ENCODE results near the gene ABLIM3.

ABLIM3 gene

DNA sequence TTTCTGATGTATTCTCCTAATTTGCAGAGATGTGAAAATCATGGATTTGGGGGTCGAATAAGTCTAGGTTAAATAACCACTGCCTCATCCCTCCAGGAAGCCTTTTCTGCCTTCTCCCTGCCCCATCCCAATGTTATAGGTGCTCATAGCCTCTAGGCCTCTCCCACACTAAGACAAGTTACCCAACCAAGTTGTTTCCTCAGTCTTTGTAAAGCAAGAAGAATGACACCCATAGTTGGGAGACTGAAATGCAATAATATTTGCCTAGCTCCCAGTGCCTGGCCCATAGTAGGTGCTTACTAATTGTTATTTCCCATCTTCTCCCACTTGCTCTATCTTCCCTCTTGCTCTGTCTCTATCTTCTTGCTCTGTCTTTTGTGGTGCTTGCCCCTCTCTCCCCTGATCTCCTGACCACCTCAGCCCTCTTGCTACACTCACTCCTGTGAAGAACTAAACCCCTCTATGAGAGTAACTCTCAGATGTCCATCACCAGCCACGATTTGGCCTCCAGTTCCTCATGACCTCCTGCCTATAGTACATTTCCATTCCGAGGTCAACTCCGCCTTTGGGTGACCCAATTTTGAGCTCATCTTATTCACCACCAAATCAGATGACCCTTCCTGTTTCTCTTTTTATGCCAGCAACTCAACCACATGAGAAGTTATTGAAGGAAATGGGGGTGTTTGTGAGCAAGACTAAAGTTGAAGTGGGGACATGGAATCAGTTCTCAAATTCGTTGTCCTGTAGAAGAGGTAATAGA lies 137.3 kb downstream of the ABLIM3 start:
- no peak for DNase-seq

- no peak for DNase-seq
These were observed 138.4 kb downstream of the ABLIM3 start for GRCh38 chr5:149279661-149280060.

DNA sequence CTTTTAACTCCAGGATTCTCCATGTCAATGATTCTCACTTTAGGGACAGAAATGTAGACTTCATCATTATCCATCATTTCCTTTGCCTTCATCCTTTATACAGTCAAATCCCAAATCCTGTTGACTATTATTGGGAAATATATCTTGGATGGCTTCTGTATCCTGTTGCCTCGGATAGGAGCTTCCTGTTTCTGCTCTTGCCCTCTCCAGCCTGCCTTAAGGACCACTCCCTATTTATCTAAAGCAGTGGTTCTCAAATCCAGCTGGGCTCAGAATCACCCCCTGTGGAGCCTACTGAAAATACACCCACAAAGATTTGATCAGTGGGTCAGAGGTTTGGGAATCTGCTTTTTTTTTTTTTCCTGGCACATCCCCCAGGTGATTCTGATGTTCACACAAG lies 138.8 kb downstream of the ABLIM3 start:
- no peak for DNase-seq

DNA sequence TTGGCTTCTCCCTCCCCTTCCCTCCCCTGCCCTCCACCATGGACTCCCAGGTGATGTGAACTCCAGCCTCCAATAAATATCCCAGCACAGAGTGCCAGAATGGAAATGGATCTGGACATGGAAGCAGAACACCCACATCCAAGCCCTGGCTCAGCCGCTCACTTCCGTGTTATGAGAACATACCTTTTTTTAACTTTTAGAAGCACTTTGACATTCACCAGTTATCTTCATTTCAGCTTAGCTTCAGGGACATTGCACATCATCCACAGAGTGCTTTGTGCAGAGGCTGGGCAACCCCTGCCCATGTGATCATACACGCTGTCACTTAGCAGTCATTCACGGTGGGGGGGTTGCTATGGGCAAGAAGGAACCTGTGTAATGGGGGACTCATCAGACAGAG lies 139.5 kb downstream of the ABLIM3 start:
- DNase-seq = no peak

DNA sequence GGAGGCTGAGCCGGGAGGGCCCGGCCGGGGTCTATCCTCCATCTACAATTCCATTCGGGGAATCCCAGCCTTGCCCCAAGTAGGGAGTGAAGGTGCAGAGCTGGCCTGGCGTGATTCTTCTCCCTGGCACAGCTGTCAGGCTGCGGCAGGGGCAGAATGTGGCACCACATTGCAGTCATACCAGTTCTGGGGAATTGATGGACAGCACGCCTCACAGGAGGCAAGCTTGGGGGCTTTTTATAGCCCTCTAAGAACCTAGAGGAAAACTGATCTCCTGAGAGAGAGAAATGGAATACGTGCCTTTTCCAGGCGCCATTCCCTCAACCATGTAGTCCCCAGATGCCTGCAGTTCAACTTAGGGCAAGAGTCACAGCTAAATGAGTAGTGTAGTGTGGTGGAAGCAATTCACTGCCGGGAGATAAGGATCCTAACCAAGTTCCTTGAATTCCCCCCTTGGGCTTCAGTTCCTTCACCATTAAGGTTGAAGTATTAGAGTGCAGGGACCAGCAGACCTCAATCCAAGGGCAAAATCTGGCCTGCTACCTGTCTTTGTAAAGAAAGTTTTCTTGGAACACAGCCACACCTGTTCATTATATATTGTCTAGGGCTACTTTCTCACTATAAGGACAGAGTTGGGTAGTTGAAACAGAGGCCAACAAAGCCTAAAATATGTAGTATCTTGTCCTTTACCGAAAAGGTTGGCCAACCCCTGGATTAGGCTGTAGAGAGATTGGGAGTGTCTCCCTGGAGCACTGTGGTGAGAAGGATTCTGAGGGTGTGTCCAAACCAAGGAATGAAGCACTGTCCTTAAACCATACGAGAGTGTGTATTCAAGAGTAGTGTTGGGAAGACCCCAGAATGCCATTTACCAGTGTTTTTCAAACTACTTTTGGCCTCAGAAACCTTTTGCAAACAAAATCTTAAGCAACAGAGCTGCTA lies 141.0 kb downstream of the ABLIM3 start:
- DNase-seq = no peak

DNA sequence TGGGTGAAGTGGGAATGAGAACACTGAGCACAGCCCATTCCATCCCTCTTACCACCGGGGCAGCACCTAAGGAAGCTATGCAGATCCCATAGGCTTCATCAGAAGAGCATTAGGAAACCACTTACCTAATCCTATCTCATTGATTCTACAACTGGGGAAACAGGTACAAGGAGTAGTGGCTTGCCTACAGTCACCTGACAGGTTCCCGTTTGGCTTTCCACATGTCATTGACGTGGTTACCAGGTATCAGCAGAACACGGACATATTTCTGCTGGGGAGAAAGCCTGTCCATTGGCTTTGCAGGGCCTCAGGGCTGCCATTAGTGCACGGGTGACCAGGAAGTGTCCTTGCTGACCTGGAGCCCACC lies 141.7 kb downstream of the ABLIM3 start:
- DNase-seq = no peak

DNA sequence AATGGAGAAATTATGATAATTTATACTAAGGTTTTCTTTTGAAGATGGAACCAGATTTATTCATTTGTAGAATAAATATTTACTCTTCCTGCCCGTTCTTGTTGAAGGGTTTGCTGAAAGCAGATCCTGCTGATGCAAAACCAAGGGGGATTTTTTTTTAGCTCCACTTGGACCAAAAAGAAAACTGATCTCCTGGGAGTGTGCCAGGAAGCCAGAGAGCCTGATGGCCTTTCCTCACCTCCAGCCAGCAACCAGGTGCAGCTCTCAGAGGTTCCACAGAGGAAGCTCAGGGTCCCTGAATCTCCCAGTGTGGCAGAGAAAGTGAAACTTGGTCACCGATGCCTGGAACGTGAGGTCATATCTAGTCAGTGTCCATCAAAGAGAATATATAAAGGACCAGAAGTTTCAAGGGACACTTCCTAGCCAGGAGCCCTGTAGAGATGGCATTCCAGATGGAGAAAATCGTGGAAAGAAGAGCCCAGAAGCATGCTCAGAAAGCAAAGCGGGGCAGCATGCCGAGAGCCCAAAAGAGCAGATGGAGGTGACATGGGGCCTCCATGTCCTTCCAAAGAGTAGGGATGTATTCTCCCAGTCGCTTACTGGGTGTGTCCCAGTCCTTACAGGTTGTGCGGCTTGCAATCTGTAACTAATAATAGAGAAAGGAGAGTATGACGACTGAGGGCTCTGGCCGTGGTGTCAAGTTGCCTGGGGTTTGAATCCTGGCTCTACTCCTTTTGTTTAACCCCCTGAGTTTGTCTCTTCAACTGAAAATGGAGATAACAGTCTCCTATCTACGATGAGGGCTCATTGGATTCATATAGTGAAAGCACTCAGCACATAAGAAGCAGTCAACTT lies 142.6 kb downstream of the ABLIM3 start:
- DNase-seq = no peak

GRCh38 chr5:149284501-149284900 lies 143.2 kb downstream of the ABLIM3 start:
- DNase-seq = no peak

- DNase-seq = no peak
These were observed 143.9 kb downstream of the ABLIM3 start for GRCh38 chr5:149285153-149285552.

GRCh38 chr5:149288436-149288835 lies 147.1 kb downstream of the ABLIM3 start:
- DNase-seq = no peak

DNA sequence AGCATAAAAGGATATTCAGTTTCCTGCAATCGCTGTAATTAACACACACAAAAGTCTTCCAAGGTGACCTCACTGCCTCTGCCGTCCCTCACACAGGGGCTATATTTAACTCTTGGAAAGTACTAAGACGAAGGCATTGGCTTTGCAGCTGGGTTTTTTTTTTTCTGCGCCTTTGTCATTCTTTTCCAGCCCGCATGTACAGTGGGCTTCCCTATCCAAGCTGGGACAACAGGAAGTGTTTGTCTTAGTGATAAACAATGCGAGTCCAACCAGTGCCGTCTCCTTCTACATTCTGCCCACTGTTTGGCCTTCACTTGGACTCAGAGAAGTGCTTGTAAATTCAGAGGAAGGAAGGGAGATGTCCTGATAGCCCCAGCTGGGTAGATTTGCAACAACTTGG lies 148.0 kb downstream of the ABLIM3 start:
- no peak for DNase-seq

GRCh38 chr5:149294872-149295829 lies 153.9 kb downstream of the ABLIM3 start:
- DNase-seq = no peak

GRCh38 chr5:149297340-149298025 lies 156.2 kb downstream of the ABLIM3 start:
- no peak for DNase-seq

DNA sequence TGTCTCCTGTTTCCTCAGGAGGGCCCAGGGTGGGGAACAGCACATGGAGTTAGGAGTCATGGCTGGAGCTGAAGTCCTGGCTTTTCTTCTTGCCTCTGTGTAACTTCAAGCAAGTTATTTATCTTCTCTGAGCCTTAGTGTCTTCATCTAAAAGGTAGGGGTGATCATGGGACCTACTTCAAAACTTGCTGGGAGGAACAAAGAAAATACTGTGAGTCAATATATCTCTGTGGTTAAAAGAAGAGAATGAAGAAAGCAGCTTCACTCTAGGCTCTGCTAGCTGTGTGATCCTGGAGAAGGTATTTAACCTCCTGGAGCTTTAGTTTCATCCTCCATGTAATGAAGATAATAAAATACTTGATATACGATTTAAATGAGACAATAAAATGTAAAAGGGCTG lies 156.9 kb downstream of the ABLIM3 start:
- DNase-seq = no peak

GRCh38 chr5:149298842-149299404 lies 157.6 kb downstream of the ABLIM3 start:
- no peak for DNase-seq

- no peak for DNase-seq
These were observed 158.3 kb downstream of the ABLIM3 start for GRCh38 chr5:149299451-149300054.

DNA sequence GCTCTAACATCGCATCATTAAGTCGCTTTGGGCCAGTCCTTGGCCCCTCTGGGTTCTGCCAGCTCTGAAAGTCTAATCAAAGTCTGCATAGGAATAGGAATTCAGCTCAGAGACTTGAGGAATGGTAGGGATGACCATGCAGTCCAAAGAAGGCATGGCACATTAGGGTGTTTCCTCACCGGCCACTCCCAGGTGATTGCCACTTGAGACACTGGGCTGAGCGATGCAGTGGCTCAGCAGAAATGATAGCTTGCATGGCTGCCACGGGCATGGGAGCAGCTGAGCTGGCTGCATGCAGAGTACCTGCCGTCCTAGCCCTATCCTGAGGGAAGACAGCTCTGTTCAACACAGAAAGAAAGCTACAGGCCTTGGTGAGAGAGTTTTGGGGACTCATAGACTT lies 159.1 kb downstream of the ABLIM3 start:
- no peak for DNase-seq

DNA sequence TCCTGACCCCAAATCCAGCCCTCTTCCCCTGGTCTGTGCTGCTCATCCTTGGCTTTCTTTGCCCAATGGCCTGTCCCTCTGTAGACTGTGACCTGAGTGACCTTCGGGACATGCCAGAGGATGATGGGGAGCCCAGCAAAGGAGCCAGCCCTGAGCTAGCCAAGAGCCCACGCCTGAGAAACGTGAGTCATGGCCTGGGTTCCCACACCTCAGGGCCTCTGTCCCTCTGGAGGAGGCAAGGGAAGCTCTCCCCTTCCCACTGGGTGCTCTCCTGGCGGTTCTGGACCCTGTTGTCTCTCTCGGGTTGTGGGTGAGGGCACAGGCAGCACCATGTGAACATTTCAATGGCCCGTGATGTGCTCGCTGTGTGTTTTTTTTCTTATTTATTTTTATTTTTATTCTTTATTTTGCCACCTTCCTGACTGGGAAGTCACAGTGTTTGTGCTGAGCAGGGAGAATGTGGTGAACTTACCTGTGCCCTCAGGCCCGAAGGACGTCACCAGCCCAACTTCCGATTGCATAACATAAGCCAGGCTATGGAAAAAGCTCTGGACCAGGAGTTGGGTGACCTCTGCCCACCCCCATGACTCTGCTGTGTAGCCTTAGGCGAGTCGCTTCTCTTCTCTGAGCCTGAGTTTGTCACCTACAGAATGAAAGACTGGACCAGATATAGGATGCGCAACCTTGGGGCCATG lies 159.9 kb downstream of the ABLIM3 start:
- no peak for DNase-seq
